ENCODE results near the gene SETDB1.

DNA sequence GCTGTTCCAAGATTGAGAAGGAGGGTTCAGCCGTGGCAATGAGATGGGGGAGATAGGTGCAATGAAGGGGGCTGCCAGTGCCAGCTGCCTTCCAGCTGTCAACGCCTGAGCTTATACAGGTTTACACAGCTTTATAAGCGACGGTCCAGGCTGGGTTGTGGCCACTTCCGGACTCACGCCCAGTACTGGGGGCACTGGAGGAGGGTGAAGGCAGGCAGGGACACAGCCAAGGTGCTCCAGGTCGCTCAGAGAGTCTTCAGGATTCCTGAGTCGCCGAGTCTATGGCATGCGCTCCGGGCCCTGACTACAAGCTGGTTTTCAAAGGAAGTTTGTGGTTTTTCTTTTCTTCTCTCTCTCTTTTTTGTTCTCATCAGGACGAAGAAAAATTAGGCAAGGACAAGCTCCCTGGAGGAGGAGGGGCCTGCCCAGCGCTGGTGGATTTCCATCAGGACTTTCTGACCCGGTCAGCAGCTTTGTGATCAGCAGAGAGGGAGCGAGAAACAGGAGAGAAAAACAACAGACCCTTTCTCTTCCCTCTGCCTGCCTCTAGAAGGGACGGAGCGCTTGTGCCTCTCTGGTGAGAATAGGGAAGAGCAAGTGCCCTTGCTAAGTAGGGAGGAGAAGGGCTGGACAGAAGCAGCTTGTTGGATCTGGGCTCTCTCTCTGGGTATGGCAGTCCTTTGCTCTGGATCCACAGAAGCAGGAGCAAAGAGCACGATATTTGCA lies 80.3 kb downstream of the SETDB1 start, which contains the start of gene MINDY1:
- TF ChIP-seq, protein P1, sequence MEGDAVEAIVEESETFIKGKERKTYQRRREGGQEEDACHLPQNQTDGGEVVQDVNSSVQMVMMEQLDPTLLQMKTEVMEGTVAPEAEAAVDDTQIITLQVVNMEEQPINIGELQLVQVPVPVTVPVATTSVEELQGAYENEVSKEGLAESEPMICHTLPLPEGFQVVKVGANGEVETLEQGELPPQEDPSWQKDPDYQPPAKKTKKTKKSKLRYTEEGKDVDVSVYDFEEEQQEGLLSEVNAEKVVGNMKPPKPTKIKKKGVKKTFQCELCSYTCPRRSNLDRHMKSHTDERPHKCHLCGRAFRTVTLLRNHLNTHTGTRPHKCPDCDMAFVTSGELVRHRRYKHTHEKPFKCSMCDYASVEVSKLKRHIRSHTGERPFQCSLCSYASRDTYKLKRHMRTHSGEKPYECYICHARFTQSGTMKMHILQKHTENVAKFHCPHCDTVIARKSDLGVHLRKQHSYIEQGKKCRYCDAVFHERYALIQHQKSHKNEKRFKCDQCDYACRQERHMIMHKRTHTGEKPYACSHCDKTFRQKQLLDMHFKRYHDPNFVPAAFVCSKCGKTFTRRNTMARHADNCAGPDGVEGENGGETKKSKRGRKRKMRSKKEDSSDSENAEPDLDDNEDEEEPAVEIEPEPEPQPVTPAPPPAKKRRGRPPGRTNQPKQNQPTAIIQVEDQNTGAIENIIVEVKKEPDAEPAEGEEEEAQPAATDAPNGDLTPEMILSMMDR (IDR thresholded peaks at IDR 0.05) = peak; percentile 52
- TF ChIP-seq EZH2 (IDR thresholded peaks at IDR 0.05) = no peak
- no peak for TF ChIP-seq EZH2phosphoT487 (IDR thresholded peaks at IDR 0.05)

Data from neural progenitor cell (in vitro differentiated cells).